ENCODE measurements around the gene YEATS4.

GRCh38 chr12:69368171-69368570 lies 8.6 kb downstream of the YEATS4 start:
- TF ChIP-seq CTCF (IDR thresholded peaks at IDR 0.05; ENCODE audit: low read depth, low read length) (no peak), EZH2phosphoT487 (IDR thresholded peaks at IDR 0.05; ENCODE audit: low read depth) (no peak)

Data from OCI-LY3 (cell line).